ENCODE data around the gene TNFSF10.

The TNFSF10 gene

GRCh38 chr3:172536993-172537419 lies 13.8 kb upstream of the TNFSF10 start:
- DNase-seq (ENCODE audit: extremely low read depth, low read depth): no peak
- no peak for TF ChIP-seq CTCF (IDR thresholded peaks at IDR 0.05; ENCODE audit: low read depth, low read length)

GRCh38 chr3:172536505-172536904 lies 13.3 kb upstream of the TNFSF10 start:
- no peak for DNase-seq (ENCODE audit: extremely low read depth, low read depth)
- no peak for TF ChIP-seq CTCF (IDR thresholded peaks at IDR 0.05; ENCODE audit: low read depth, low read length)

- TF ChIP-seq CTCF (IDR thresholded peaks at IDR 0.05; ENCODE audit: low read depth, low read length): no peak
- no peak for DNase-seq (ENCODE audit: extremely low read depth, low read depth)
Measured at GRCh38 chr3:172530566-172530965, 7.3 kb upstream of the TNFSF10 start.

GRCh38 chr3:172530101-172530561 lies 6.9 kb upstream of the TNFSF10 start:
- no peak for TF ChIP-seq CTCF (IDR thresholded peaks at IDR 0.05; ENCODE audit: low read depth, low read length)
- DNase-seq (ENCODE audit: extremely low read depth, low read depth): no peak

GRCh38 chr3:172528677-172529076 lies 5.4 kb upstream of the TNFSF10 start:
- no peak for TF ChIP-seq CTCF (IDR thresholded peaks at IDR 0.05; ENCODE audit: low read depth, low read length)
- DNase-seq (ENCODE audit: extremely low read depth, low read depth): no peak

GRCh38 chr3:172527306-172527705 lies 4.1 kb upstream of the TNFSF10 start:
- no peak for TF ChIP-seq CTCF (IDR thresholded peaks at IDR 0.05; ENCODE audit: low read depth, low read length)

GRCh38 chr3:172525116-172525613 lies 1.9 kb upstream of the TNFSF10 start:
- no peak for TF ChIP-seq CTCF (IDR thresholded peaks at IDR 0.05; ENCODE audit: low read depth, low read length)

More at GRCh38 chr3:172527306-172527705, 4.1 kb upstream of the TNFSF10 start:
- DNase-seq (ENCODE audit: extremely low read depth, low read depth): no peak

More at GRCh38 chr3:172525116-172525613, 1.9 kb upstream of the TNFSF10 start:
- DNase-seq (ENCODE audit: extremely low read depth, low read depth): no peak
